Uterus (tissue), 4 donors: ENCODE measurements around the gene CACNA1E. TPM values are rescaled to one million over a fixed set of nuclear protein-coding genes. Genes with fewer than 3 reads are reported as not detected.

ENCODE experiments used
- DNase-seq, 2 donors: peaks; one replicate each; pipeline ENCODE4 v3.0.0-alpha.2; 2019 to 2020
- H3K27ac ChIP-seq, 2 donors: fragments of 200-600 bp; sonication (generic); 1 replicate in 1 of 2; 2 replicates in 1 of 2; pipeline ENCODE4 v1.5.1; 2016 to 2018
- H3K27me3 ChIP-seq, 2 donors: fragments of 200-600 bp; sonication (generic); one replicate each; pipeline ENCODE4 v1.5.1; 2018 to 2019; ENCODE audit warnings: control low read depth in 1 of 2
- H3K36me3 ChIP-seq, 2 donors: fragments of 200-600 bp; sonication (generic); one replicate each; pipeline ENCODE4 v1.5.1; 2019; ENCODE audit warnings: control low read depth in 1 of 2
- H3K4me1 ChIP-seq, 2 donors: fragments of 200-600 bp; sonication (generic); one replicate each; pipeline ENCODE4 v1.5.1; 2018 to 2019; ENCODE audit warnings: control low read depth in 1 of 2
- H3K4me3 ChIP-seq, 2 donors: fragments of 200-600 bp; sonication (generic); 1 replicate in 1 of 2; 2 replicates in 1 of 2; pipeline ENCODE4 v1.5.1; 2018 to 2019; ENCODE audit warnings: mild to moderate bottlenecking in 1 of 2
- H3K9me3 ChIP-seq, 2 donors: fragments of 200-600 bp; sonication (generic); one replicate each; pipeline ENCODE4 v1.5.1; 2019; ENCODE audit warnings: control low read depth in 1 of 2
- CTCF ChIP-seq, 4 experiments: fragments of 200-600 bp in 2 of 4; fragments of 450-650 bp in 2 of 4; sonication (generic) in 2 of 4; IDR thresholded peaks; one replicate each; pipeline ENCODE4 v1.5.1; 2016 to 2019; ENCODE audit warnings: antibody characterized with exemption in 4 of 4, mild to moderate bottlenecking in 2 of 4, moderate library complexity in 1 of 4
- POLR2A ChIP-seq, 2 donors: fragments of 450-650 bp; IDR thresholded peaks; one replicate each; pipeline ENCODE4 v1.6.1; 2016; ENCODE audit warnings: antibody characterized with exemption in 2 of 2, mild to moderate bottlenecking in 1 of 2, moderate library complexity in 1 of 2
- intact Hi-C: fragments of 100-400 bp; cut with DNase I; formaldehyde crosslinking; loops from one replicate; pipeline ENCODE4 v1.15.1; 2023; ENCODE audit warnings: low total_unique reads
- total RNA-seq, 4 donors: library from RNA; depleted of rRNA in 3 of 4; stranded (reverse); fragments of >200 nt in 3 of 4; gene quantifications; one replicate each; pipeline versions ENCODE4 v1.1.0 to v1.2.4, GENCODE V29; 2014 to 2023
- donor health status: DM: yes; HTN: yes; CAD: no.

The CACNA1E gene
- total RNA-seq, 4 donors from 2014 or later = 0.12 to 3.4 TPM; not detected in 2

GRCh38 chr1:181475580-181475979, 7.7 kb upstream of the CACNA1E start:
- no peak overlapping the region for H3K27ac ChIP-seq
- H3K9me3 ChIP-seq = no peaks in the 10 kb centered on the region
- no peaks in the 10 kb centered on the region for H3K4me1 ChIP-seq
- intact Hi-C loops = no loop called here
- no peak overlapping the region for H3K4me3 ChIP-seq
- no peaks in the 10 kb centered on the region for H3K27me3 ChIP-seq
- DNase-seq = no peak
- no peaks in the 10 kb centered on the region for H3K36me3 ChIP-seq
- no peak for TF ChIP-seq CTCF (IDR thresholded peaks at IDR 0.05)
- TF ChIP-seq POLR2A (IDR thresholded peaks at IDR 0.05) = no peak

- Histone ChIP-seq H3K36me3 (no peaks in the 10 kb centered on the region), H3K4me1 (no peaks in the 10 kb centered on the region), H3K27ac (no peak overlapping the region), H3K27me3 (no peaks in the 10 kb centered on the region), H3K4me3 (no peak overlapping the region), H3K9me3 (no peaks in the 10 kb centered on the region)
- TF ChIP-seq POLR2A (IDR thresholded peaks at IDR 0.05) (no peak), CTCF (IDR thresholded peaks at IDR 0.05) (no peak)
- no peak for DNase-seq
- intact Hi-C loops = no loop called here
Measured at GRCh38 chr1:181476581-181476980, 6.7 kb upstream of the CACNA1E start.

GRCh38 chr1:181478306-181478705, 5.0 kb upstream of the CACNA1E start:
- TF ChIP-seq CTCF (IDR thresholded peaks at IDR 0.05) (no peak), POLR2A (IDR thresholded peaks at IDR 0.05) (no peak)
- Histone ChIP-seq H3K4me1 (peaks cover 0 to 4% of the 10 kb centered on the region in 2 donors), H3K36me3 (no peaks in the 10 kb centered on the region), H3K27ac (no peak overlapping the region), H3K27me3 (peaks cover 0 to 3% of the 10 kb centered on the region in 2 donors), H3K9me3 (no peaks in the 10 kb centered on the region), H3K4me3 (no peak overlapping the region)
- intact Hi-C loops = no loop called here
- DNase-seq = no peak

- no peak for TF ChIP-seq POLR2A (IDR thresholded peaks at IDR 0.05)
- TF ChIP-seq CTCF (IDR thresholded peaks at IDR 0.05) = peak; percentile 63 to 78 (median 68)
- H3K9me3 ChIP-seq = no peaks in the 10 kb centered on the region
- peak; percentile 45 to 55 for DNase-seq
- H3K36me3 ChIP-seq = no peaks in the 10 kb centered on the region
- H3K27ac ChIP-seq = no peak overlapping the region
- intact Hi-C loops = no loop called here
- H3K27me3 ChIP-seq = peaks cover 3 to 11% of the 10 kb centered on the region in 2 donors
- H3K4me3 ChIP-seq = no peak overlapping the region
- peaks cover 0 to 4% of the 10 kb centered on the region in 2 donors for H3K4me1 ChIP-seq
Measured at GRCh38 chr1:181479137-181479745, 4.1 kb upstream of the CACNA1E start.

- no peak for DNase-seq
- Histone ChIP-seq H3K9me3 (no peaks in the 10 kb centered on the region), H3K27me3 (peaks cover 9 to 36% of the 10 kb centered on the region in 2 donors), H3K4me1 (peaks cover 0 to 11% of the 10 kb centered on the region in 2 donors), H3K4me3 (no peak overlapping the region), H3K36me3 (no peaks in the 10 kb centered on the region), H3K27ac (no peak overlapping the region)
- intact Hi-C loops = no loop called here
- TF ChIP-seq CTCF (IDR thresholded peaks at IDR 0.05) = no peak
- no peak for TF ChIP-seq POLR2A (IDR thresholded peaks at IDR 0.05)
Measured at GRCh38 chr1:181482001-181482430, 1.3 kb upstream of the CACNA1E start.
